Stimulated activated CD4-positive, alpha-beta T cell treated with anti-CD3 and anti-CD28 coated beads, TNF-alpha, amount 100 ng/mL, for 1 hour (primary cell): ENCODE results near the gene OR2J1.
"Not testable (repeated sequence)": the region's sequence is repeated elsewhere in the genome, so short reads cannot be mapped to it uniquely, and the experiment has no call there.

Source experiments
- DNase-seq, 3 donors: peaks; one replicate each; pipeline ENCODE4 v3.0.0-alpha.2; 2020; ENCODE audit warnings: low read depth in 3 of 3, low spot score in 1 of 3

Gene OR2J1

DNA sequence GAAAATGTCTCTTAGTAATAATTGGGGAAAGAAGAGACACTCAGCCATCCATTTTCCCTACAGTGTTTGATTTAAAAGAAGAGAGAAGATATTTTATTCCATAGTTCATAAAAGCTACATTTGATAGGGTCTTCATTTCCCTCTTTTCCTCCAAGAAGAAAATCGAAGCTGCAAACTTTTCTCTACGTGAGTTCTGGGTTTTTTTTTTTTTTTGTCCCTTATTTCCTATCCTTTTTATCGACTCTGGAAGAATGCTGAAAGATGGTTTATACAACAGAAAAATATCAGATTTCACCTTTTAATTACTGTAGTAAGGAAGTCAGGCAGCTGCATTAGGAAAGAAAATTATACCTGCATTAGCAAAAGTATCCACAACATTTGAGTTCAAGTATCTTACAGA is at the start of gene OR2J1:
Gene OR2J1 (plus strand): TSS at position 301 of the 400 bp plus-strand sequence. CDS start 1,453 bp downstream, outside the sequence.
- no peak for DNase-seq

DNA sequence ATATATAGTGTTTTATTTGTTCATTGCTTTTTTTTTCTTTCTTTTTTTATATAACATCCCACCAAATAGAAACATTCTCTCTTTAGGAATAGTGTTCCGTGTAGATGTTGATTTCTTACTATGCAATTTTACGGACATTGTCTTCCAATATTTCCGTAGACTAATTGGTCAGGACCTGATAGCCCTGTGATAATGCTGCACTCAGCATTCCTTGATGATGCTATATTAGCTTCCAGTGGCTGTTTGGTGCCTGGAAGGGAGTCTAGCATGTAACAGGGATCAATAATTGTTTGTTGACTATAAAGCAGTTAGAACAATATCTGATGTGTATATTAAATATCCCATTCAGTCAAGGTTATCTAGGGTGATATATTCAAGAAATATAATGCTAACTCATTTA is 47.6 kb upstream of the OR2J1 start:
- no peak for DNase-seq

DNA sequence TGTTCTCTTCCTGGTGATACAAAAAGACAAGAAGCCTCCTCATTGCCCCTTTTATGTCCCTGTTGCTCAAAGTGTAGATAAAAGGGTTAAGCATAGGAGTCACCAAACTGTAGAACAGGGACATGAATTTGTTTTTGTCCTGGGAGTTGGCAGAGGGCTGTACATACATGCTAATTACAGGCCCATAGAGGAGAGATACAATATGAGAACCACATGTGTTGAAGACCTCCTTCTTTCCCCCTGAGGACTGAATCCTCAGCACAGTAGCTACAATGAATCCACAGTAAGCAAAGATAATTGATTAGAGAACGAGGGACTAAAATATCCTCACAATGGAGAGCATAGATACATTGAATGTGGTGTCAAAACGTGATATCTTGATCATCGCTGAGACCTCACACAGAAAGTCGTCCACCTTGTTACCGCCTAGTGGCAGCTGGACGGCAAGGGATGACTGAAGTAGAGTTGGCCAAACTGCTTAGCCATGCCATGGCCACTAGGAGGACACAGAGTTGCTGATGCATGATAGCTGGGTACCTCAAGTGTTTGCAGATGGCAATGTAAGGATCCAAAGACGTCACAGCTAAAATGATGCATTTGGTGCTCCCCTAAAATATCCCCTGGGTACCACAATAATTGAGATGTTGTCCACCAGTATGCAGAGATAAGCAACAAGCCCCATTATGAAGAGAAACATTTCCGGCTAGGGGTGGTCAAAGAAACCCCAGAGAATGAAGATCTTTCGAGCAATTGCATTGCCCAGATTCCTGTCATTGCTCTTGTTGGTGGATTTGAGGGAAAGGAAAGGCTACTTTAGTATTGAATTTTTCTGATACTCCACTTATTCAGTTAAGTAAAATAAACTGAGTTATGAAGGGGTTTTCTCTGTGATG is 27.2 kb upstream of the OR2J1 start:
- no peak for DNase-seq

DNA sequence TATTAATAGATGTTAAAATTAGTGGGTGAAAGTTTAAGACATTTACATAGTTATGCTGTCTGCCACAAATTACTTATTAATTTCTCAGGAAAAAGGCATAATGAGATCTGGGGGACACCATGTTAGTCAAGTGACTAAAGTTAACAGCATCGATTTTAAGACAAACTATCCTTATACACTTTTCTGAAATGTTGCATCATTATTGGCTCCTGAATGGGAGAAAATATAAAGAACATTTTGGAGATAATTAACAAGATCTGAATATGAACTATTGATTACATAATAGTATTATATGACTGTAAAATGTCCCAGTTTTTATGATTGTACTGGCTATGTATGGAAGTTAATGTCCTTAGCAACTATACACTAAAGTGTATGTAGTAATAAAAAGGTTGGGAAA is 20.1 kb upstream of the OR2J1 start:
- DNase-seq = no peak

DNA sequence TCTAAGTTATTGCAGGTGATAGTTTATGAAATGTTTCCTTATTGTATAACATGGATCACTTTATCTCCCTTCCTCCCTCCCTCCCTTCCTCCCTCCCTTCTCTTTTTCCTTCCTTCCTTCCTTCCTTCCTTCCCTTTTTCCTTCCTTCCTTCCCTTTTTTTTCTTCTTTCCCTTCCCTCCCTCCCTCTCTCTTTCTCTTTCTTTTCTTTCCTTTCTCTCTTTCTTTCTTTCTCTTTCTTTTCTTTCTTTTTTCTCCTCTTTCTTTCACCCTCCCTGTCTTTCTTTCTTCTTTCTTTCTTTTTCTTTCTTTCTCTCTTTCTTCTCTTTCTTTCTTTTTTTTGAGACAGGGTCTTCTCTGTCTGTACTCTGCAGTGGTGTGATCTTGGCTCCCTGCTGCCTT is 18.0 kb upstream of the OR2J1 start:
- DNase-seq = no peak

DNA sequence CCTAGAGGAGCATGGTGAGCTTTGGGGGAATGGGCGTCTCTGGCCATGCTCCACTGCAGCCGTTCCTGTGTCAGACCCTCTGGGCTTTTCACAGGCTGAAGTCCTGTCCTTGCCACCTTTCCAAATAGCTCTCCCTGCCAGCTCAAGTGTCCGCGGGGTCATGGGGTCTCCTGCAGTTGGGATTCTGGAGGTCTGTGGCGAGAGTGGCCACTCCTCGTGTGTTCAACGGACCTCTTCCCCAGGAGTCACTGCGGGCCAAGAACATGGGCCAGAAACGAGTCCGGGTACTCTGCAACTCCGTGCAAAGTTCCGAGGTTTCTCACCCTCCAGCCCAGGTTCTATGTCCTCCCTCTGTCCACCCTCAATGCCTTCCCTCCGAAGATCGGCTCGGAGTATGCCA is 16.8 kb upstream of the OR2J1 start:
- no peak for DNase-seq

DNA sequence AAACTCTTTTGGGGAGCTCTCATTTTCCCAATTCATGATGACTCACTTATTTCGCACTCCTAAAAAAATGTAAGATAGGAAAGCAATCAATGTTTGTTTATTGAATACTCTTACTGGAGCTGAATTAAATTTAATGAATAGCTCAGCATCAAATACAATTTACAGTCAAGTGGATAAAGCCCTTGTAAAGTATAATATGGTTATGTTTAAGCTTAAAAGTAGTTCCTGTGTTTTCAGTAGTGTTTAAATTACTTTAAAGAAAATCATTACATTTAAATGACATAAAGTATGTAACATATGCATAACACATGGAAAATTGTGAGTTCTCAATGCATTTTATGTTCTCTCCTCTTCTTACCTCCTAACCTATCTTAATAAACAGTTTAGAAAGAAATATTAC is 12.1 kb upstream of the OR2J1 start, which contains the start of gene OR2B3:
Gene OR2B3 (minus strand): TSS at position 101 of the 400 bp plus-strand sequence. CDS start 65 bp downstream, at position 36.
- DNase-seq = no peak

DNA sequence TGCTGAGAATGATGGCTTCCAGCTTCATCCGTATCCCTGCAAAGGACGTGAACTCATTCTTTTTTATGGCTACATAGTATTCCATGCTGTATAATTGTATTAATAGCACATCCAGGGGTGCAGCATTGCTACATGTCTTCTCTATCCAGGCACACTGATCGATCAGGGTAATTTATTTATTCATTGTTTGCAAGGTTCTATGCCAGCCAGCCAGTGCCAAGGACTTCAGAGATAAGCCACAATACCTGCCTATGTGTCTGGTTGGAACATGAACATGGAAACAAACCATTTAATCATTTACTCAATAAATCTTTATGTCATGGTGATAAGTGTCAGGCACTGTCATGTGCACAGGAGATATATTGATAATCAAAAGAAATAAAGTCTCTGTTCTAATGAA is 6.3 kb upstream of the OR2J1 start:
- no peak for DNase-seq

DNA sequence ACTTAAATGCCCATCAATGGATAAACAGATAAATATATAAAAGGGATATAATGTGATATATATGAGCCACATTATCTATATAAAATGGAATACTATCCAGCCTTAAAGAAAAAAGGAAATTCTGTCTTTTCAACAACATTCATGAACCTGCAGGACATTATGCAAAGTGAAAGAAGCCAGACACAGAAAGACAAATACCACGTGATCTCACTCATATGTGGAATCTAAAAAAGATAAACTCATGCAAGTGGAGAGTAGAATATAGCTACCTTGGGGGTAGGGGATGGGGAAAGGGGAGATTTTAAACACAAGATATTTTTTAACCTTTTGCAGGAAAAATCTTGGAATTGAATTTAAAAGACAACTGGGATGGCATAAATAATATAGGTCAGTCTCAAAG is 1.5 kb upstream of the OR2J1 start:
- no peak for DNase-seq

DNA sequence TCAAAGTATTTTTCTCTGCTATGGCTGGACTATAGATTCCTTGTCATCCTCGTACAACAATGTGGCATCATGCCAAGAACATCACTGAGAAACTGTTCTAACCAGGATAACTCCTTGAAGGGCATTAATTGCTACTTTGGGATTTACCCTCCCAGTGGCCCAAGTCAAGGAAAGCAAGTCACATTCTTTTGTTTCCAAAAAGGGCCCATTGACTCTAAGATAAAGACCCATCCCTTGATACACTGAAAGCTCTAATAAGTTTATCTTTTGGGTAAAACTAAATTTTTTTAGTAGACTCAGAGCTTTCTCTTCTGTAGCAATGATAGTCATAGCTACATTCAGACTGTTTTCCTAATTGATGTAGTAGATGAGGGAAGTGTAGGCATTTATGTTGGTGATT is 8.5 kb downstream of the OR2J1 start, which contains the start of gene OR2J3:
Gene OR2J3 (plus strand): TSS at position 301 of the 400 bp plus-strand sequence. CDS start 3,833 bp downstream, outside the sequence.
- no peak for DNase-seq

DNA sequence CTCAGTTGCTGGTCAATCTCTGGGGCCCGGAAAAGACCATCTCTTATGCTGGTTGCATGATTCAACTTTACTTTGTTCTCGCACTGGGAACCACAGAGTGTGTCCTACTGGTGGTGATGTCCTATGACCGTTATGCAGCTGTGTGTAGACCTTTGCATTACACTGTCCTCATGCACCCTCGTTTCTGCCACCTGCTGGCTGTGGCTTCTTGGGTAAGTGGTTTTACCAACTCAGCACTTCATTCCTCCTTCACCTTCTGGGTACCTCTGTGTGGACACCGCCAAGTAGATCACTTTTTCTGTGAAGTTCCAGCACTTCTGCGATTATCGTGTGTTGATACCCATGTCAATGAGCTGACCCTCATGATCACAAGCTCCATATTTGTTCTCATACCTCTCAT is 12.8 kb downstream of the OR2J1 start:
- DNase-seq = no peak

DNA sequence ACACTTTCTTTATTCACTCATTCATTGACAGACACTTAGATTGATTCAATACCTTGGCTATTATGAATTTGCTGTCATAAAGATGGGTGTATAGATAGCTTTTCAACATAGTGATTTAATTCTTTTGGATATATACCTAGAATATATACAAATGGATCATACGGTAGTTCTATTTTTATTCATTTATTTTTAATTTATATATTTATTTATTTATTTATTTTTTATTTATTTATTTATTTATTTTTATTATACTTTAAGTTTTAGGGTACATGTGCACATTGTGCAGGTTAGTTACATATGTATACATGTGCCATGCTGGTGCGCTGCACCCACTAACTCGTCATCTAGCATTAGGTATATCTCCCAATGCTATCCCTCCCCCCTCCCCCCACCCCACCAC is 15.7 kb downstream of the OR2J1 start:
- not testable (repeated sequence) for DNase-seq

DNA sequence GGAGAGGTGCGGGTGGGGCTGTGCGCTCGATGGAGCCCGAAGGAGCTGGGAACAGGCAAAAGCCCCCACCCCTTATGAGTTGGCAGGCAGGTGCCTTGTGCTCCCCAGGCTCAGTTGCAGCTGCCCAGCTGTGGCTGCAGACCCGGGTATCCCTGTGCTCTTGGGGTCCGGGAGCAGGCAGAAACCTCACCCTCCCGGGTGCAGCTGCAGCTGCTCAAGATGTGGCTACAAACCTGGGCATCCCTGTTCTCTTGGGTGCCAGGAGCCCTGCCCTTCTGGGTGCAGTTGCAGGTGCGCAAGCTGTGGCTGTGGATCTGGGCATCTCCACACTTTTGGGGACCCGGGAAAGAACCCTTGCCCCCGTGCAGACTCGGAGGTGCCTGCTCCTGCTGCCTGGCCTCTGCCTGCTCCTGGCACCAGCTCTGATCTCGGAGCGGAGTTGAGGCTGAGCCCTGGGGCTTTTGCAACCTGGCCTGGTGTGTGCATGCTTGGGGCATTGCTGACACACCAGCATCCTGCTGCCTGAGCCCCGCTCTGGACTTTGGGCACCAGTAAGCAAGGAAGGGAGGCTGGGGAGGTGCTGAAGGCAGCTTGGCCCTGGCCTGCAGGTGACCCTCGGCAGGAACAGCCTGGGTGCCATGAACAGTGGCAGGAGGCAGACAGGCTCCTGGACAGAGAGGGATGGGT is 30.2 kb downstream of the OR2J1 start:
- DNase-seq = no peak

DNA sequence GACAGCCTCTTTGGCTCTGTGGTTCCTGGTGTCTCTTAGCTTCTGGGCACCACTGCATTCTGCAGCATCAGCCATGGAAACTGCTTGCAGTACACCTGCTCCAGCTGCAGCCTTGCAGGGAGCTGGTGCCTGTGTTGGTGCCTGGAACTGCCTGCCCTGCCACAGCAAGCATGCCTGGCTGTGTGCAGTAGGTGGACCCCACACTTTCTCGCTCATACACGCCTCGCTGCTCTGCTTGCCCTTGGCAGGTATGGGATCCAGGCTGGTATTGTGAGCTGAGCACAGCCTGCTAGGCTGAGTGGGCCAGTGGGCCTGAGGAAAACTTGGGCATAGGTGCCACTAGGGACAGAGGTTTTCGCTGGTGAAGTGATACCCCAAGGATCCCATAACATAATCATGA is 31.4 kb downstream of the OR2J1 start:
- no peak for DNase-seq

DNA sequence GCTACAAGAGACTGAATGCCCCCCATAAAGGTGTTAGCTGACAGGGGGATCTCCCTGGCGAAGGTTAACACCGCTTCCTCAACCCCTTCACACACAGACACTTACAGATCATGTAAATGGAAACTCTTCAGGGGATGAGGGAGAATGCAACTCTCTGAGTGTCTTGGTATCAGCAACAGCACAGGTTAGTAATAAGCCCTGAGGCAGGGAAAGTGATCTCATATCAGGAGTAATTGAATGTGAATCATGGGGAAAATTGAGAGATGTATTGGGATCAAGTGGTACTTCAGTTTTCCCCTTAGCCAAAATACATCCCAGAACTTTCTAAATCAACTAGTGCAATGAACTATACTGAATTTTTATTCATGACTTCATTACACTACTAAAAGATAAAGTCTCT is 32.4 kb downstream of the OR2J1 start:
- no peak for DNase-seq

DNA sequence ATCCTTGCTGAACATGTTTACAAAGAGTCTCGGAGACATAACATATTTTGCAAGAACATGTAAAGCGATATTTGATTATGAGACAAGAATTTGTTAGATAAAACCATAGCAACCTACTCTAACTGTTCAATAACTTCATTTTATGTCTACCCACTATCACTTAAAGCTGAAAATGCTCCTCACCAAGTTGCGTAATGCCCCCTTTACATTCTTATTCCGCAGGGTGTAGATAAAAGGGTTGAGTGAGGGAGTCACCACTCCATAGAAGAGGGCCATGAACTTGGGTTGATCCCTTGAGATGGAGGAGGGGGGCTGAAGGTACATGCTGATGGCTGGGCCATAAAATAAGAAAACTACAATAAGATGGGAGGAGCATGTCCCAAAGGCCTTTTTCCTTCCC is 38.4 kb downstream of the OR2J1 start:
- DNase-seq = no peak

DNA sequence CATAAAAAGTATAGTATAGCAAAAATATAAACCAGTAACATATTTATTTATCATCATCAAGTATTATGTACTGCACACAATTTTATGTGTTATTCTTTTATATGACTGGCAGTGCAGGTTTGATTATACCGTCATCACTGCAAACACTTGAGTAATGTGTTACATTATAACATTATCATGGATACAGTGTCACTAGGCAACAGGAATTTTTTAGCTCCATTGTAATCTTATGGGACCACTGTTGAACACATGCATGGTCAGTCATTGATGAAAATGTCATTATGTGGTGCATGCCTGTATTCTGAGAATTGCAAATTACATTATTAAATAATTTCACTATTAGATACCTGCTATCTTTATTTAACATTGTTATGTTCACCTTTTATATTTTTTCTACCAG is 42.3 kb downstream of the OR2J1 start:
- DNase-seq = no peak

DNA sequence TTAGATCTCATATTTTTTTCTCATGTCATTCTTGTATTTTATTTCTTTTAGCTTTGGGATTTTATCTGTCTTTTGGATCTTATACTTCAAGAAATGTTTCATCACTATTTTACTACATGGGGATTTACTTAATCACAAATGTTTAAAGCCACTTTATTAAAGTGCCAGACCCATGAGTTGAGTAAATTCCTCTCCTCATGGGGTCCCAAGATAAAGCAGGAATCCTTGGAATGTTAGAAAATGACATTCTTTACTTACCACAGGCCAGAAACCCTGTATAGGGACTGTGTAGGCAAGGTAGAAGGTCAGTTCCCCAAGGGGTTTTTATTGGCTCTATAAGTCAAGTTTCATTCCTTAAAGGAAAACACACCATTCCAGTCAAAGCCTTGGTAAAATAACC is 43.0 kb downstream of the OR2J1 start:
- no peak for DNase-seq

DNA sequence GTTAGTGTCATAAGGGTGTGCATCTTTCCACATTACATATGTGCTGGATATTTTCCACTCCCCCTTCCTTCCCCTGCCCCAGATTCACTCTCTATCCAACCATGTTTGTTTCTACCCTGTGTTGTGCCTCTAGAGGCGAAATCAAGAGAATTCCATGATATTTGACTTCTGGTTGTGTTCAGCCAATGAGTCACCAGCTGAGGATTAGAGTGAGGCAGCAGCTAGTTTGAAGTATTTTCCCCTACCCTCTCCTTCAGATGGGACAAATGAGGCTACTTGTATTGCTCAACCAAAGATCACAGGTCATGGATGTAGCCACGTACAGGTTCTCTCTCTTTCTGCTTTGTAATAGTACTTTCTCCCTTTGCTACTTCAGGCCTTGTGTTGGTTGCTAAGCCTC is 46.9 kb downstream of the OR2J1 start:
- no peak for DNase-seq

DNA sequence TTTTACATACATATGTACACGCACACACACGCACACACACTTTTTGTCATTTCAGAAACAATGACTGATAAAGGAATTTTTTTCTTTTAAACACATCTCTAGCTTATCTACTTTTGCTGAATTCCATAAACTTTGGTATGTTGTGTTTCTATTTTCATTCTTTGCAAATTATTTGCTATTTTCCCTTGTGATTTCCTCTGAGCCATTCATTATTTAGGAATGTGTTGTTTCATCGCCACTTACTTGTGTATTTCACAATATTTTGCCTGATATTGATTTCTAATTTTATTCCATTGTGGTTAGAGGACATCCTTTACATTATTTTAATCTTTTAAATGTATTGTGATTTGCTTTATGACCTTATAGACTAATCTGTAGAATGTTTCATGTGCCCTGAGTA is 47.8 kb downstream of the OR2J1 start:
- DNase-seq = no peak

DNA sequence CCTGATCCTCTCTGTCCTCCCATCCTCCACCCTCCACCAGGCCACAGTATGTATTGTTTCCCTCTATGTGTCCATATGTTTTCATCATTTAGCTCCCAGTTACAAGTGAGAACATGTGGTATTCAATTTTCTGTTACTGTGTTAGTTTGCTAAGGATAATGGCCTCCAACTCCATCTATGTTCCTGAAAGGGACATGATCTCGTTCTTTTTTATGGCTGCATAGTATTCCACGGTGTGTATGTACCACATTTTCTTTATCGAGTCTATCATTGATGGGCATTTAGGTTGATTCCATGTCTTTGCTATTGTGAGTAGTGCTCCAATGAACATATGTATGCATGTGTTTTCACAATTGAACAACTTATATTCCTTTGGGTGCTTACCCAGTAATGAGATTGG is 50.2 kb downstream of the OR2J1 start:
- not testable (repeated sequence) for DNase-seq
